ENCODE results near the gene CLCN1. TPM values are rescaled to one million over a fixed set of nuclear protein-coding genes. Genes with fewer than 3 reads are reported as not detected.

CLCN1 gene
- total RNA-seq, 1 experiment from 2014 or later, result 0.13 TPM

DNA sequence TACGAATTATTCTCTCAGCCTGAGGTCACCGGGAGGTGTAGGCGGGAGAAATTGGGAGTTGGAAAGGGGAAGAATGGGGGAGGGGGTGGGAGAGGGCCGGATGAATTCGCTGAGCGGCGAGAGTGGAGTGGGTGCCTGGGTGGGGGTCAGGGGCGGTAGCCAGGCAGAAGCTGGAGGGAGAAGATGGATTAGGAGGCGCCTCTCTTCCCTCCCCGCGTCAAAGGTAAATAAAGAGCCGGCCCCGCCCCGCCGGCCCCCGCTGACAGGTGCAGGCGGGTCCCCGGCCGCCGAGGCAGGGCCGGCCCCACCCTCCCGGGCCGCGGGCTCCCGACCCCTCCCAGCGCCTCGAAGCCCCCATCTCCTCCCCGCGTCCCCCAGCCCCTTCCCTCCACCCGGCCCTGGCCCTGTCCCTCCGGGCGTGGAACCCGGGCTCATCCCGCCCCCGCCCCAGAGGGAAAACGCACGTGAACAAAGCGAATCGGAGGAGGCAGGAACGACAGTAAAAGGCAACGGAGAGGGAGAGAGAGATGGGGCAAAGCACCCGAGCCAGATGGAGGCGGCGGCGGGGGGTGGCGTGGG is 45.7 kb downstream of the CLCN1 start:
- no peak overlapping the region for H2AK5ac ChIP-seq (ENCODE audit: insufficient read length, low read length)
- H2BK12ac ChIP-seq (ENCODE audit: insufficient read length, low read depth, low read length), result no peak overlapping the region
- peaks cover 41% of the 10 kb centered on the region for H3K27me3 Mint-ChIP-seq (ENCODE audit: low read depth)
- H2BK20ac ChIP-seq (ENCODE audit: low read depth, low read length, poor library complexity, severe bottlenecking), result no peak overlapping the region
- H3K27ac Mint-ChIP-seq, result peak overlapping the region in 1 of 3 experiments; percentile 60; a peak in 1 of 7 replicates
- H3K4me1 ChIP-seq (ENCODE audit: insufficient read depth, low read length), result no peaks in the 10 kb centered on the region
- no CpG with 5 or more reads among the region's 46 CpGs for WGBS (ENCODE audit: extremely low coverage, insufficient read length, low lambda C conversion rate)
- no peak overlapping the region for H2BK5ac ChIP-seq (ENCODE audit: insufficient read length, low read length)
- no peaks in the 10 kb centered on the region for H3K79me1 ChIP-seq (ENCODE audit: insufficient read depth, low read depth, low read length, poor library complexity, severe bottlenecking)
- no peak overlapping the region for H3K18ac ChIP-seq (ENCODE audit: insufficient read length, low read depth, low read length)
- no peak overlapping the region for H3T11ph ChIP-seq (ENCODE audit: low read length)
- peaks cover 15 to 18% of the 10 kb centered on the region in 2 experiments for H3K4me1 Mint-ChIP-seq
- peaks cover 7% of the 10 kb centered on the region for H3K23me2 ChIP-seq (ENCODE audit: insufficient read length, low read depth, low read length, poor library complexity, severe bottlenecking)
- peak overlapping the region; percentile 95 to 96 for H3K4me3 Mint-ChIP-seq
- H2BK120ac ChIP-seq (ENCODE audit: low read depth, low read length, poor library complexity, severe bottlenecking), result no peak overlapping the region
- no peaks in the 10 kb centered on the region for H4K20me1 ChIP-seq (ENCODE audit: control insufficient read depth, insufficient read depth, insufficient read length)
- H3K9ac ChIP-seq (ENCODE audit: extremely low read depth, insufficient read length, low read length), result no peak overlapping the region
- H3K4ac ChIP-seq (ENCODE audit: low read depth, low read length), result no peak overlapping the region
- H3K23ac ChIP-seq (ENCODE audit: insufficient read length, low read depth, low read length), result no peak overlapping the region
- H3K9me3 ChIP-seq (ENCODE audit: control insufficient read depth, low read depth, low read length), result no peaks in the 10 kb centered on the region
- no peak overlapping the region for H4K91ac ChIP-seq (ENCODE audit: insufficient read length, low read depth, low read length)
- H3K4me2 ChIP-seq (ENCODE audit: insufficient read depth, insufficient read length, low read length), result peak overlapping the region; percentile 44
- no peak overlapping the region for H4K5ac ChIP-seq (ENCODE audit: insufficient read length, low read depth, low read length)
- H3K27me3 ChIP-seq (ENCODE audit: insufficient read depth, low read length), result peaks cover 6% of the 10 kb centered on the region; the same call in 1 of the 2 replicates
- no peak overlapping the region for H2BK15ac ChIP-seq (ENCODE audit: low read depth, low read length)
- H3K9me3 Mint-ChIP-seq, result no peaks in the 10 kb centered on the region
- no peak overlapping the region for H3K56ac ChIP-seq (ENCODE audit: insufficient read length, low read depth, low read length)
- no peaks in the 10 kb centered on the region for H3K79me2 ChIP-seq (ENCODE audit: insufficient read depth, low read length)
- H2AFZ ChIP-seq (ENCODE audit: low read length), result no peak overlapping the region
- H3K14ac ChIP-seq (ENCODE audit: insufficient read depth, low read length), result no peak overlapping the region
- H4K8ac ChIP-seq (replicated peaks; ENCODE audit: insufficient read length, low read depth, low read length), result no peak overlapping the region
- peaks cover 17 to 35% (median 29%) of the 10 kb centered on the region in 3 experiments for H3K36me3 Mint-ChIP-seq (ENCODE audit: insufficient read depth in 1 of 3, low read depth in 3 of 3)
- no peak overlapping the region for H3K27ac ChIP-seq (ENCODE audit: insufficient read length, low read depth, low read length)
- TF ChIP-seq CTCF (conservative IDR thresholded peaks at IDR 0.05), result no peak
- DNase-seq, result no peak
